Adrenal gland (tissue), 5 donors: Measurements from ENCODE around the gene TOM1.
A peak's percentile ranks its signal among the peaks of the same experiment; 100 is the strongest.

Experiments used
- CTCF ChIP-seq, 6 experiments: fragments of 450-650 bp in 4 of 6; fragments of 200-600 bp in 2 of 6; sonication (generic) in 1 of 6; IDR thresholded peaks; 1 replicate in 5 of 6; 2 replicates in 1 of 6; pipeline versions ENCODE4 v1.5.1 to v1.8.0; 2016 to 2021; ENCODE audit warnings: antibody characterized with exemption in 6 of 6, mild to moderate bottlenecking in 2 of 6, moderate library complexity in 1 of 6
- POLR2A ChIP-seq, 2 donors: fragments of 450-650 bp; IDR thresholded peaks; one replicate each; pipeline ENCODE4 v1.6.1; 2017; ENCODE audit warnings: antibody characterized with exemption in 2 of 2, mild to moderate bottlenecking in 2 of 2, moderate library complexity in 1 of 2
- donor health status: DM: no; HTN: no; CAD: no.

GRCh38 chr22:35299673-35300499 lies at the start of gene TOM1:
- peak in 1 of 6 experiments; percentile 7 for TF ChIP-seq CTCF (IDR thresholded peaks at IDR 0.05)
- peak; percentile 80 to 97 for TF ChIP-seq POLR2A (IDR thresholded peaks at IDR 0.05)
